ENCODE data around the gene PRSS33.

DNA sequence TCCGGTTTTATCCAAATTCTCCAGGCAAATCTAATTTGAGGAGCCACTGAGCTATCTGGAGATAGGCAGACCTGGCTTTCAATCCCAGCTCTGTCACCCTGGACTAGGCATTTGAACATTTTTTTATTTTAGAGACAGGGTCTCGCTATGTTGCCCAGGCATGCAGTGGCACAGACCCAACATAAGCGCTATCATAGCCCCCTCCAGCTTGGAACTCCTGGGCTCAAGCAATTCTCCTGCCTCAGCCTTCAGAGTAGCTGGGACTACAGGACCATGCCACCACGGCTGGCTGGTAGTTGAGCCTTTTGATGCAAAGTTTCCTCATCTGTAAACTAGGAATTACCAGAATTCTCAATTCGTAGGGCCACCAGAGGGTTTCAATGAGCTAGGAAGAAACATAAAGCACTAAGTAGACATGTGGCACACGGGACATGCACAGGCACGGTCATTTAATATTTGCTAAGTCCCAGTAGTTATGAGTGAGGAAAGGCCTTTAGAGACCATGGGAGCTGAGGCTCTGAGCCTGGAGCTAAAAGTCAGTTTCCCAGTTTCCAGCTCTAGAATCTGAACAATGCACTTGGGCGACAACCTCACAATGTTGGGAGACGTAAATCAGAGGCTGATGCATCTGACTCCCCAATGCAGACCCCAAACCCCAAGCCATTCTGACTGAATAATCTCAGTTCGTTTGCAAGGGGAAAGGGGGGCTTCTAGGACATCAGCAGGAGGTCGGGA lies 11.4 kb downstream of the PRSS33 start:
- TF ChIP-seq, protein P1, sequence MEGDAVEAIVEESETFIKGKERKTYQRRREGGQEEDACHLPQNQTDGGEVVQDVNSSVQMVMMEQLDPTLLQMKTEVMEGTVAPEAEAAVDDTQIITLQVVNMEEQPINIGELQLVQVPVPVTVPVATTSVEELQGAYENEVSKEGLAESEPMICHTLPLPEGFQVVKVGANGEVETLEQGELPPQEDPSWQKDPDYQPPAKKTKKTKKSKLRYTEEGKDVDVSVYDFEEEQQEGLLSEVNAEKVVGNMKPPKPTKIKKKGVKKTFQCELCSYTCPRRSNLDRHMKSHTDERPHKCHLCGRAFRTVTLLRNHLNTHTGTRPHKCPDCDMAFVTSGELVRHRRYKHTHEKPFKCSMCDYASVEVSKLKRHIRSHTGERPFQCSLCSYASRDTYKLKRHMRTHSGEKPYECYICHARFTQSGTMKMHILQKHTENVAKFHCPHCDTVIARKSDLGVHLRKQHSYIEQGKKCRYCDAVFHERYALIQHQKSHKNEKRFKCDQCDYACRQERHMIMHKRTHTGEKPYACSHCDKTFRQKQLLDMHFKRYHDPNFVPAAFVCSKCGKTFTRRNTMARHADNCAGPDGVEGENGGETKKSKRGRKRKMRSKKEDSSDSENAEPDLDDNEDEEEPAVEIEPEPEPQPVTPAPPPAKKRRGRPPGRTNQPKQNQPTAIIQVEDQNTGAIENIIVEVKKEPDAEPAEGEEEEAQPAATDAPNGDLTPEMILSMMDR (conservative IDR thresholded peaks at IDR 0.05; ENCODE audit: low read depth, low read length): no peak
- TF ChIP-seq EZH2 (IDR thresholded peaks at IDR 0.05; ENCODE audit: borderline replicate concordance, low read depth, low read length, poor library complexity, severe bottlenecking): no peak
